Measurements from ENCODE around the gene PCDH1. TPM values are rescaled to one million over a fixed set of nuclear protein-coding genes. Genes with fewer than 3 reads are reported as not detected.
A peak's percentile ranks its signal among the peaks of the same experiment; 100 is the strongest.
"Not testable (repeated sequence)": the region's sequence is repeated elsewhere in the genome, so short reads cannot be mapped to it uniquely, and the experiment has no call there.

Gene PCDH1
- total and polyA plus RNA-seq, 11 donors: 10.2 to 106 (median 19.2) TPM

- H3K27ac ChIP-seq: peak overlapping the region; percentile 43 to 78 (median 59)
- DNase-seq (peak in 3 of 5 donors; percentile 31 to 76 (median 45)), ATAC-seq (peak; percentile 36 to 73 (median 52))
- H3K4me3 ChIP-seq: no peak overlapping the region
- H3K27me3 ChIP-seq: peaks cover 0 to 3% (median 0%) of the 10 kb centered on the region in 9 donors
- intact Hi-C loops (cut with DNase I): loop anchor here in 1 of 10 donors (5.0 kb wide), 1 partner anchor 50 kb away; no protein-coding TSS in a partner anchor
- peaks cover 0 to 41% (median 15%) of the 10 kb centered on the region in 12 donors for H3K4me1 ChIP-seq
- no peaks in the 10 kb centered on the region for H3K36me3 ChIP-seq
- no peak for TF ChIP-seq POLR2A (IDR thresholded peaks at IDR 0.05)
- TF ChIP-seq CTCF (IDR thresholded peaks at IDR 0.05): no peak
- 28 to 40% (median 37%) methylated on average over 2 of the region's 2 CpGs for WGBS, 4 donors
- H3K9me3 ChIP-seq: no peaks in the 10 kb centered on the region
These were observed 56.1 kb downstream of the PCDH1 start for GRCh38 chr5:141822144-141822543.

- TF ChIP-seq CTCF (IDR thresholded peaks at IDR 0.05): no peak
- no peak for TF ChIP-seq POLR2A (IDR thresholded peaks at IDR 0.05)
- DNase-seq (no peak), ATAC-seq (peak in 2 of 4 donors; percentile 17 to 23)
- Histone ChIP-seq H3K27me3 (peaks cover 0 to 3% (median 0%) of the 10 kb centered on the region in 9 donors), H3K4me1 (peaks cover 0 to 41% (median 15%) of the 10 kb centered on the region in 12 donors), H3K36me3 (no peaks in the 10 kb centered on the region), H3K4me3 (no peak overlapping the region), H3K9me3 (no peaks in the 10 kb centered on the region), H3K27ac (peak overlapping the region; percentile 43 to 78 (median 59))
- 53 to 69% (median 64%) methylated on average over 3 of the region's 3 CpGs for WGBS, 4 donors
- intact Hi-C loops (cut with DNase I): loop anchor here in 1 of 10 donors (5.0 kb wide), 1 partner anchor 51 kb away; no protein-coding TSS in a partner anchor
These were observed 56.7 kb downstream of the PCDH1 start for GRCh38 chr5:141821430-141821925.

- WGBS, 4 donors: 90 to 95% (median 94%) methylated on average over 15 of the region's 15 CpGs
- H3K9me3 ChIP-seq, H3K27me3 ChIP-seq, ATAC-seq, H3K4me3 ChIP-seq, DNase-seq, H3K36me3 ChIP-seq: not testable (repeated sequence)
- H3K27ac ChIP-seq: peak overlapping the region in 1 of 12 donors; percentile 78
- intact Hi-C loops (cut with DNase I): loop anchor here in 1 of 10 donors (5.0 kb wide), 1 partner anchor 52 kb away; no protein-coding TSS in a partner anchor
- peaks cover 0 to 41% (median 12%) of the 10 kb centered on the region in 12 donors for H3K4me1 ChIP-seq
These were observed 57.5 kb downstream of the PCDH1 start for GRCh38 chr5:141820686-141821085.

- WGBS, 4 donors: 79 to 85% (median 81%) methylated on average over 6 of the region's 6 CpGs
- Histone ChIP-seq H3K9me3 (no peaks in the 10 kb centered on the region), H3K27me3 (peaks cover 0 to 3% (median 0%) of the 10 kb centered on the region in 9 donors), H3K4me1 (peaks cover 3 to 61% (median 33%) of the 10 kb centered on the region in 12 donors), H3K27ac (peak overlapping the region; percentile 64 to 90 (median 79)), H3K4me3 (no peak overlapping the region), H3K36me3 (no peaks in the 10 kb centered on the region)
- TF ChIP-seq CTCF (IDR thresholded peaks at IDR 0.05): no peak
- TF ChIP-seq POLR2A (IDR thresholded peaks at IDR 0.05): no peak
- intact Hi-C loops (cut with DNase I): loop anchor here in 6 of 10 donors (2.0 to 10.0 kb wide), 5 partner anchors 57 to 141 kb away; partner anchors contain the start of genes PCDH1 (in 5 of the 6) and PCDH12 (in 1 of the 6)
- DNase-seq: no peak
- no peak for ATAC-seq
These were observed 60.6 kb downstream of the PCDH1 start for GRCh38 chr5:141817631-141818030.

All from heart left ventricle (tissue), 16 donors.